Measurements from ENCODE around the gene ORM1. TPM values are rescaled to one million over a fixed set of nuclear protein-coding genes. Genes with fewer than 3 reads are reported as not detected.
"Not testable (repeated sequence)": the region's sequence is repeated elsewhere in the genome, so short reads cannot be mapped to it uniquely, and the experiment has no call there.

The ORM1 gene
- total RNA-seq, 1 donor from 2014 or later, result 0.64 TPM

DNA sequence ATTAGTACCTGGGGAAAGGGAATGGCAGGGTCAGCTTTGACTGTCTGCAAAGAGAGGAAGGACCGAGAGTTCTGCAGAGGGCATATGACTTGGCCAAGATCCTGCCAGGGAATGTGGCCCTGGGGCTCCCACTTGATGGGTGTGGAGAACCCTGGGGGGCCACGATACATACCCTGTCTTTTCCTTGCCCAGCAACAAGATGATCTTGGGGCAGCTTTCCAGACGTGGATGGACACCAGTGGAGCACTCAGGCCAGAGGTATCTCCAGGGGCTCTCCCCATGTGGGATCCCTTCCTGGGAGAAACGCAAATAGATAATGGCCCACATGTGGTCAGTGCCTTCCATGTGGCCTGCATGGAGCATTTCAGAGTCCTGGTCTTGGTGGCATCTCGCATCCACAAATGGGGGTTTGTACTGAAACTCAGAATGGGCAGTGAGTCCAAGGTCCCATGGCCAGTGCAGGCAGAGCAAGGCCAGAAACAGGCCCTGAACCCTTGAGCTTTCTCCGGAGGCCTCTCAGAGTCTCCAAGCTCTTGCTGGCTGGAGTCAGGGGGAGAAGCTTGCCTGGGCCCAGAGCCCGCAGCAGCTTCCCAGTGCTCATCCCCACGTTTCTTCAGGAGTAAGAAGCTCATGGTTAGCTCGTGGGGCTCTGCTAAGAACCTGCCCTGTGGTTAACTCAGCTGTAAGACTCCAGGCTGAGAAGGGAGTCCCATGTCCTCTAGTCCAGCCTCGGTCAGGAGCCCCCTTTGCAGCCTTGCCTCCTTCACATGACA, 18.3 kb upstream of the ORM1 start:
- DNase-seq (ENCODE audit: low spot score), result peak; percentile 78

DNA sequence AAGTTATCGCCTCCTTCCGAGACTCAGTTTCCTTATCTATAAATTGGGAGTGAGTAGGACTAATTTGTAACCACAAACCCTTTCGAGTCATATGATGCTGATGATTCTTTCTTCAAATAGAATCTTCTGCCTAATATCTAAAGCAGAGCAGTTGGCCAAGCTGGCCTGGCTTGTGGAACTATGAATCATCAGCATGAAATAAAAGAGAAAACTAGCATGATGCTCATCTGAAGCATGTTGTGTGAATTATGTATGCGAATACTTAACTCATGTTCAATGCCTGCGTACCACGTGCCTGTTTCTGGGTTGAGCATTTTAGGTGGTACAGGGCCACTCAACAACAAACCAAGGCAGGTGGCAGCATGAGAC, 15.0 kb upstream of the ORM1 start:
- no peak for DNase-seq (ENCODE audit: low spot score)

DNA sequence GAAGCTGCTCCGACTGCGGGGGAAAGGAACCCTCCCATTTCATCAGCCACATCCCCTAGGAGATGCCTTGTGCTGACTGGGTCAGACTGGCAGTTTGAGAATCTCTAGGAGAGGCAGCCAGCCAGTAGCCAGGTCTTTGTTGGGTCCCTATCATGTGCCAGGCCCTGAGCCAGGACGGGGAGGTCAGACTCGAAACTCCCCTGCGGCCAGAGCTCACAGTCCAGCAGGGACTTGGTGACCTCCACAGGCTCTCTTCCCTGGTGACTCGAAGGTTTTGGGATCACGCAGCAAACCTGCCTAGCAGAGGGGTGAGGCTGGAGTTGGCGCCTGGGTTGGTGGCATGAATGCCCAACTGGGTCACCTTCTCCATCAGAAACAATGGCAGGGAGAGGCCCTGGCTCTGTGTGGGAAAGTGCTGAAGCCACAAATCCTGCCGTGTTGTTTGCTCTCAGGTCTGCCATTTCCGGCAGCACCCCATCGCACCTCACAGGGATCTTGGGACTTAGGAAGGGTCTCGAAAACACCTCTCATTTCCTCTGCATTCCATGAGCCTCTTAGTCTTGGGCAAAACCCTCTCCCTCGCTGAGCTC, 14.4 kb upstream of the ORM1 start:
- peak; percentile 76 for DNase-seq (ENCODE audit: low spot score)

DNA sequence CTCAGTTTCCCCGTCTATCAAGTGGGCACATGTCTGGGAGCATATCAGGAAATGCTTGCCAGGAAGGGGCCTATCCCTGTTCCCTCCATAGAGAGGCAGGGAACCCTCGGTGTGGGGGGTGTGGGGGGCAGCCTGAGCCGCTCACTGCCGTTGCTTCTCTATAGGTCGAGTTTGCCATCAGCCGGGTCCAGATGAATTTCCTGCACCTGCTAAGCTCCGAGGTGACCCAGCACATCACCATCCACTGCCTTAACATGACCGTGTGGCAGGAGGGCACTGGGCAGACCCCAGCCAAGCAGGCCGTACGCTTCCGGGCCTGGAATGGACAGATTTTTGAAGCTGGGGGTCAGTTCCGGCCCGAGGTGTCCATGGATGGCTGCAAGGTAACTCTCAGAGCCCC, 13.8 kb upstream of the ORM1 start:
- peak; percentile 62 for DNase-seq (ENCODE audit: low spot score)

DNA sequence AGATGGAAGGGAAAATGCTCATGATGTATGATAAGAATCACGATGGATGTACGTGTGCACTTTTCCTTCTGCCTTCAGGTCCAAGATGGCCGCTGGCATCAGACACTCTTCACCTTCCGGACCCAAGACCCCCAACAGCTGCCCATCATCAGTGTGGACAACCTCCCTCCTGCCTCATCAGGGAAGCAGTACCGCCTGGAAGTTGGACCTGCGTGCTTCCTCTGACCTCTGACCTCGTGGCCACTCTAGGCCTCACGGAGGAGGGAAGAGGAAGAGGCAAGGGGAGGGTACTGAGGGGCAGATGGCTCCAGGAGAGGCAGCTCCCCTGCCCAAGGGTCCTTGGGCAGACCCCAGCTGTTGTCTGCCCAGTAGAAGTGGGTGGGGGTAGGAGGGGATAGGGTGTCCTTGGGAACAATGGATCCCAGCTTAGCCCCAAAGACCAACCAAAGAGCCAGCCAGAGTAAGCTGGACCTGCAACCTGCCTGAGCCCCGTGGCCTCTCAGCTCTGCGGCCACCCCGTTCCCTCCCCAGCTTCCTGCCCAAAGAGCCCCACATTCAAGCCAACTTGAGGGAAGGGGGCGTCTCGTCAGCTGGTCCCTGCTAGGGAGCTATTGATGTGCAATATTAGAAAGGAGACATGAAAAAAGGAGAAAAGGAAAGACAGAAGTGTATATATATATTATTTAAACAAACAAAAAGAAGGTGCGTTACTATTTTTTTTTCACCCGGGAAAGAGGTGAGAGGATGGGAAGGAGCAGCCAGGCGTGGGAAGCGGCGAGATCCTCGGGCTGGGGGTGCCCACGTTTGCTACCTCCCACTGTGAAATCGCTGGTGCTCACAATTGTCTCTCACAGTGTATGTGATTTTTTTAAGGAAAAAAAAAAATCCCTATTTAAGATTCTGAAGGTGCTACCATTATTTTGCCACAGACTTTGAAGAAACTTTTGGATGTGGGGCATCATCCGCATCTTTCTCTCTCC, 12.1 kb upstream of the ORM1 start:
- DNase-seq (ENCODE audit: low spot score), result peak; percentile 64

DNA sequence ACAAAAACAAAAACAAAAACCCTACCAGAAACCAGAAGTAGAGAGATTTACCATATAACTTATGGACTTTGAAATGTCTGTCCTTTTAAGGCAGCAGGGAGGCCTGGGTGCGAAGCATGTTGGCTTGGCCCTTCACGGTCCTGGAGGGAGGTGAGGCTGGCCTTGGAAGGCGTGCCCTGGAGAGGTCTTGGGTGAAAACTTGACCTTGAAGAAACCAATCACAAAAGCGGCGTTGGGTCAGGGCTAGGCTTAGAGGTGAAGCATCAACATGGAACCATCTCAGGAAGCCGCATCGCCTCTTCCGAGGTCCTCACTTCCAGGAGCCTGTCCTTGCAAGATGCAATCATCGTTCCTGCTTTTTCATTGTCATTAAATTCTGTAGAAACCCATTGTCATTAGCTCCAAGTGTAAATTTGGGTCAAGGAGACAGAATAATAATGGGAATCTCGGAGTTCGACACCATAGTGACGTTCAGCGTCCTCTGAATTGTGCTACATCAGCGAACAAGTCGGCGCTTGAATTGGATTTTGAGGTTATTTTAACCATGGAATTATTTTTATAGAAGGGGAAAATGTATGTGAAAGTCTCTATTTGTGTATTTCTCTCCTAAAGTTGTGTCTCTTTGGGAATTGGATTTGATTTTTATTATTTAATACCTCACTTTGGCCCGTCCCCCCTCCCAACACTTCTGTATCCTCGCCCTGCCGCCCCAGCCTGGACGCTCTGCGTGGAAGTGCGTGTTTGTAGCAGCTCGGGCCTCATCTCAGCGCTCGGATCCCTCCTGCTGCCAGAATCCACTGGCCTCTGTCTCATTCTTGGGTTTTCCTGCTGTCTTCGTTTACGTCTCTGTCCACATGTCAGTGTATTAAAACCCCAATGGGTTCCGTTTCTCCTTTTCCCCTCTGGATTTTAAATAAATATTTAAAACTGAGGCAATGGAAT, 11.1 kb upstream of the ORM1 start:
- peak; percentile 69 for DNase-seq (ENCODE audit: low spot score)

DNA sequence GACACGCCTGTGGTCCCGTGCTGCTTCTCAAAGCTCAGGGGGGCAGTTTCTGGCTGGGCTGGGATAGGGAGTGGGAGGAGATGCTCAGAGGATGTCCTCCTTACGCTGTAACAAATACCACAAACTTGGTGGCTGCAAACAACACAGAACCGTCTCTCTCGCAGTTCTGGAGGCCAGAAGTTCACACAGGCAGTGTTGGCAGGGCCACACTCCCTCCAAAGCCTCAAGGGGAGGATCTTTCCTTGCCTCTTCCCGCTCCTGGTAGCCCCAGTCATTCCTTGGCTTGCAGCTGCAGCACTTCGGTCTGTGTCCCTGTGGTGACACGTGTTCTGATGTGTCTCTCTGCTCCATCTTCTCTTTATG, 10.4 kb upstream of the ORM1 start:
- peak; percentile 43 for DNase-seq (ENCODE audit: low spot score)

DNA sequence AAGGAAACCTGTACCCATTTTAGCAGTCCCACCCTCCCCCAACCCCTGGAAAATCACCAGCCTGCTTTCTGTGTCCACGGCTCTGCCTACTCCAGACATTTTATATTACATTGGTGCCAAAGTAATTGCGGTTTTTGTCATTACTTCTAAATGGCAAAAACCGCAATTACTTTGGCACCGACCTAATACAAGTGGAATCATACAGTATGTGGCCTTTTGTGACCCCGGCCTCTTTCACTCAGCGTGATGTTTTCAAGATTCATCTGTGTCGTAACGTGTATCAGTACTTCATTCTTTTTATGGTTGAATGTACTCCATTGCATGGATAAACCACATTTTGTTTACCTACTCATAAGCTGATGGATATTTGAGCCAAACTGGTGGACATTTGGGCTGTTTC, 9.7 kb upstream of the ORM1 start:
- peak; percentile 28 for DNase-seq (ENCODE audit: low spot score)

DNA sequence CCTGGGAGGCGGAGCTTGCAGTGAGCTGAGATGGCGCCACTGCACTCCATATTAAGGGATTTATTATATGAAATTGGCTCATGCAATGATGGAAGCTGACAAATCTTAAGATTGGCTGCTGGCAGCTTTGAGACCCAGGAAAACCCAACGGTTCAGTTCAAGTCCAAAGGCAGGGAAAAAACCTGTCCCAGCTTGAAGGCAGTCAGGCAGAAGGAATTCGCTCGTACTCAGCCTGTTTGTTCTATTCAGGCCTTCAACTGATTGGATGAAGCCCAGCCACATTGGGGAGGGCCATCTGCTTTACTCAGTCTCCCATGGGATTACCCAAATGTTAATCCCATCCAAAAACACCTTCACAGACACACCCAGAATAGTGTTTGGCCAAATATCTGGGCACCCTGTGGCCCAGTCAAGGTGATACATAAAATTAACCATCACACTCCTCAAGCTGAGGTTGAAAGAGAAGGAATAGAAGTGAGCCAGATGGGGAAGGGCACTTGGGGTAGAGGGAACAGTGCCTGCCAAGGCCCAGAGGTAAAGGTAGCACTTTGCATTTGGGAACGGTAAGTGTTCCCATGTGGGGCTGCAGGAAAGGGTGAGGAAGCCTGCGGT, 8.5 kb upstream of the ORM1 start:
- peak; percentile 33 for DNase-seq (ENCODE audit: low spot score)

DNA sequence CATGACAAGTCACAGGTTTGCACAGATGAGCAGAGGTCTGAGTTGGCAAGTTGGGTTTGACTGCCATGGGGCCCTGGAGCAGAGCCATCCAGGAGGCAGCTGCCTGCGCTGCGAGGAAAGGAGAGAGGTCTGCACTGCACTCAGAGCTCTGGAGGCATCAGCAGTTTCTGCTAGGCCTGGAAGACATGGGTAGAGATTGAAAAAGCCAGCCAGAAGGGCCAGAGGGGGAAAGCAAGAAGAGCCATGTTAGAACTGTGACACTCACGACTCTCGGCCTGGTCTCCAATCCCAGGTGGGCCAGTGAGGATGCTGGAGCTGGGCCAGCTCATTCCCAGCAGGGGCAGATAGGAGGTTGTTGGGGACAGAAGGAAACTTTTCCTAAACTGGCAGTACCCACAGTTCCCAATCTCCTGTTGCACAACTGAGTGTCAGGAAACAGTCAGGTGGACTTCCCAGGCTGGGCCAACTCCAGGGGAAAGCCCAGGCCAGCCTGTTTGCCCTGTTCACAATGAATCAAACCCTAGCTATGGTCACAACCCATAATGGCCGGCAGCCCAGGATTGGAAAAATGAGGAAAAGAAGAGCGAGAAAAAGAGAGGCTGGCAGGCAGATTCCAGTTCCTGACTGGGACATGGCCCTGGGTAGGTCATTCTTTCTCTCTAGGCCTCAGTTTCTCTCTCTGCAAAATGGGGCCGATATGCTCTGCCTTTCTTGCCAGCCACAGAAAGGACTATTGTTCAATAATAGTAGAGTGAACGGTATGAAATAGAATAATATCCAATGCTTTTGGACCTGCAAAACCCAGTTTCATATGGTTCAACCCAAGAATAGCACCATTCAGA, 7.8 kb upstream of the ORM1 start:
- DNase-seq (ENCODE audit: low spot score), result peak; percentile 67

DNA sequence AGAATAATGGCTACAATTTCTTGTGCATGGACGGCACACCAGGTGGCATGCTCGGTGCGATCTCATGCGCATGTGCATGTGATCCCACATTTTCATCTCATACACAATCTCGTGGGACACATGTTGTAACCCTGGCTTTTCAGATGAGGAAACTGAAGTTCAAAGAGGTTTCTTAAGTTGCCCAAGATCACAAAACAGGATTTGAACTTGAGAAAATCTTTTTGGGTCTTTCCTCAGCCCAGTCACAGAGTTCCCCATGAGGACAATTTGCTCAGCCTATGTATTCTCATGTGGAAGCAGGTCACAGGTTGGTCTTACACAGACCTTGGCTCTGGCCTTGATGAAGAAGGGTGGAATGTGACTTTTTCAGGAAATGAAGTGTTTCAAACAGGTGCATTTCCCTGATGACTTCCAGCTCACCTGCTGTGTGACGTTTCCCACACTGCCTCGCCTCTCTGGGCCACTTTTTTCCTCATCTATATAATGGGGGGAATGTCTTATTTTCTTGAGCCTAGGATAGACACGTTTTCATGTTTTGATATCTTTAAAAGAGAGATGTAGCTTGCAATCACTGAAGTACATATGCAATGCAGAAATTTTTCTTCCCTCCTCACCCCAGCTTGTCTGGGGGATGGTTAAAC, 7.1 kb upstream of the ORM1 start:
- peak; percentile 57 for DNase-seq (ENCODE audit: low spot score)

DNA sequence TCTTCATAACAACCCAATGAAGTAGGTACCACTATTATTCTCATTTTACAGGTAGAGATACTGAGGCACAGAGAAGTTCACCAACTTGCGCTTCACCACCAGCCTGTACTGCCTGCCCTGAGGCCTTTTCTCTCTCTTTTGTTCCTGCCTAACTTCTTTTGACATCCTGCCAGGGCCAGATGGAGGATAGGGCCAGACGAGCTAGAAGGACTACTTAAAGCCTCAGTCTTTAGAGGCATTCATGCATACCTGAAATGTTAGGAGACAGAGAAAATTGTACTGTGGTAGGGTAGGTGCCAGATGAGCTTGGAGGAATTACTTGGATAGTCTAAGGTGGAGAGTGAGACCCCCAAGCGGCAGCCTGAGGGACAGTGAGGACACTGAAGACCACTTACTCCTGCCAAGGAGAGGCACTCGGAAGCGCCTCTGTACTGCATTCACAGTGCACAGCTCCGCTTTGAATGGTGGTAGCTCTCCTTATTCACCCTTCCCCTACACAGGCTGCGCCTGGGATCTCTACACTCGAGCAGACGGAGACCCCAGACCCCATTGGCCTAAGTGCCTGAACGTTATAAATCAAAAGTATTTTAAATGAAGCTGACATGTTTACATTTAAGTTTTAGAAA, 6.2 kb upstream of the ORM1 start:
- peak; percentile 14 for DNase-seq (ENCODE audit: low spot score)

DNA sequence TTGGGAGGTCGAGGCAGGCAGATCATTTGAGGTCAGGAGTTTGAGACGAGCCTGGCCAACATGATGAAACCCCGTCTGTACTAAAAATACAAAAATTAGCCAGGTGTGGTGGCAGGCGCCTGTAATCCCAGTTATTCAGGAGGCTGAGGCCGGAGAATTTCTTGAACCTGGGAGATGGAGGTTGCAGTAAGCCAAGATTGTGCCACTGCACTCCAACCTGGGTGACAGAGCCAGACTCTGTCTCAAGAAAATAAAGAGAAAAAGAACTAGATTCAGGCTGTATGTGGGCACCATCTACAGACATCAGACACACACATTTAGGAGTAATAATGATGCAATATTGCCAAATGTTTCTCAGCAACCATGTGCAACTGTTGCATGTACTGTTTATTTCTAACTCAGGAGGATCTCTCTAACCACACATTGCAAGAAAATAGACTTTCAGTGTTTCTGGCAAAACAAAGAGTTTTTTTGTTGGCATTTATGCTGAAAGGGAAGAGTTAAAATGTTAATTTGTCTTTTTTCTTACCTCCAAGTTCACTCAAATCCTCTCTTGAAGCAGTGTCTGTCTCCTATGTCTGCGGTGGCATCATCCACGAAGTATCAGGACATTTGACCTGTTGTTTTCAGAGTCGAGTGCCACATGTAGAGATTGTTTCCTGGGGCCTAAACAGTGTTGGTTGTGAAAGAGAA, 5.1 kb upstream of the ORM1 start:
- DNase-seq (ENCODE audit: low spot score), result peak; percentile 14

DNA sequence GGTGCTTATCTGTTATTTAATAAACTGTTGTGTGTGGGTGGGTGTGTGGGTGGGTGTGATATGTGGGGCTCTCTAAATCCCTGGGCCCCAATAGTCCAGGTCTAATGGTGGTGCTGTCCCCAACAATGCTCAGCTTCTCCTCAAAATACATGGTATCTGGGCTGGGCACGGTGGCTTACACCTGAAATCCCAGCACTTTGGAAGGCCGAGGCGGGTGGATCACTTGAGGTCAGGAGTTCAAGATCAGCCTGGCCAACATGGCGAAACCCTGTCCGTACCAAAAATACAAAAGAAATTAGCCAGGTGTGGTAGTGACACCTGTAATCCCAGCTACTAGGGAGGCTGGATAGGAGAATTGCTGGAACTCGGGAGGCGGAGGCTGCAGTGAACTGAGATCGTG, 4.5 kb upstream of the ORM1 start:
- peak; percentile 45 for DNase-seq (ENCODE audit: low spot score)

DNA sequence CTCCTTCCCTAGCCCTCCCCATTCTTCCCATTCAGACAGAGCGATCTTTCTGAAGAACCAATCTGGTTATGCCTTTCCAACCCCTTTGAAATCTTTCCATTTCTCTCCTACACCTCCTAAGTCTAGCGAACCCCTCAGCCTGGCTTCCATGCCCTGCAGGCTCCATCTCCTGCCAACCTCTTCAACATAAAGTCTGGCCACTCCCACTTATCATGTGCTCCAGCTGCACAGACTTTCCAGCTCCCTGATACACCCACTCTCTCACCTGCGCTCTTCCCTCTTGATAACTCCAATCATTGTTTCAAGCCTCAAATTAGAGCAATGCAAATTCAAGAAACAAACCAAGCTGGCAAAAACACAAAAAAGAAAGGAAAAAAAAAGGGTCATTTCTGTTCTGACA, 3.8 kb upstream of the ORM1 start:
- DNase-seq (ENCODE audit: low spot score), result peak; percentile 9

DNA sequence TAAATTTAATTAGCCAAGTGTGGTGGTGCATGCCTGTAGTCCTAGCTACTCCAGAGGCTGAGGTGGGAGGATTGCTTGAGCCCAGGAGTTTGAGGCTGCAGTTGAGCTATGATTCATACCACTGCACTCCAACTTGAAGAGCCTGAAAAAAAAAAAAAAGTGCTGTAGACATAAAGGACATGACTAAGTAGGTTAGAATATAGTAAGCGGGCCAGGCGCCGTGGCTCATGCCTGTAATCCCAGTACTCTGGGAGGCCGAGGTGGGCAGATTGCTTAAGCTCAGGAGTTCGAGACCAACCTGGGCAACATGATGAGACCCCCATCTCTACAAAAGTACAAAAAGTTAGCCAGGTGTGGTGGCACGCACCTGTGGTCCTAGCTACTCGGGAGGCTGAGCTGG, 2.2 kb upstream of the ORM1 start:
- not testable (repeated sequence) for DNase-seq (ENCODE audit: low spot score)

DNA sequence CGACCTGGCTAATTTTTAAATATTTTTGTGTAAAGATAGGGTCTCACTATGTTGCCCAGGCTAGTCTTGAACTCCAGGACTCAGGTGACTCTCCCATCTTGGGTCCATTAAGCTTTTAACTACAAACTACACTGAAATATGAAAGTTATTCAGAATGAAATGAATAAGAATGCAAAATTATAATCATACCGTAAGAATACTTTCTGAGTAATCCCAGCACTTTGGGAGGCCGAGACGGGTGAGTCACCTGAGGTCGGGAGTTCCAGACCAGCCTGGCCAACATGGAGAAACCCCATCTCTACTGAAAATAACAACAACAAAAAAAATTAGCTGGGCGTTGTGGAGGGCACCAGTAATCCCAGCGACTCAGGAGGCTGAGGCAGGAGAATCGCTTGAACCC, 1.1 kb upstream of the ORM1 start:
- DNase-seq (ENCODE audit: low spot score), result no peak
